ENCODE results near the gene ECE1.

GRCh38 chr1:21335750-21336224, 45.5 kb upstream of the ECE1 start:
- TF ChIP-seq POLR2A (IDR thresholded peaks at IDR 0.05) = no peak
- TF ChIP-seq, protein P1, sequence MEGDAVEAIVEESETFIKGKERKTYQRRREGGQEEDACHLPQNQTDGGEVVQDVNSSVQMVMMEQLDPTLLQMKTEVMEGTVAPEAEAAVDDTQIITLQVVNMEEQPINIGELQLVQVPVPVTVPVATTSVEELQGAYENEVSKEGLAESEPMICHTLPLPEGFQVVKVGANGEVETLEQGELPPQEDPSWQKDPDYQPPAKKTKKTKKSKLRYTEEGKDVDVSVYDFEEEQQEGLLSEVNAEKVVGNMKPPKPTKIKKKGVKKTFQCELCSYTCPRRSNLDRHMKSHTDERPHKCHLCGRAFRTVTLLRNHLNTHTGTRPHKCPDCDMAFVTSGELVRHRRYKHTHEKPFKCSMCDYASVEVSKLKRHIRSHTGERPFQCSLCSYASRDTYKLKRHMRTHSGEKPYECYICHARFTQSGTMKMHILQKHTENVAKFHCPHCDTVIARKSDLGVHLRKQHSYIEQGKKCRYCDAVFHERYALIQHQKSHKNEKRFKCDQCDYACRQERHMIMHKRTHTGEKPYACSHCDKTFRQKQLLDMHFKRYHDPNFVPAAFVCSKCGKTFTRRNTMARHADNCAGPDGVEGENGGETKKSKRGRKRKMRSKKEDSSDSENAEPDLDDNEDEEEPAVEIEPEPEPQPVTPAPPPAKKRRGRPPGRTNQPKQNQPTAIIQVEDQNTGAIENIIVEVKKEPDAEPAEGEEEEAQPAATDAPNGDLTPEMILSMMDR (IDR thresholded peaks at IDR 0.05) = no peak
